GM12801 (cell line): ENCODE results near the gene ADCY6.

Experiments
- CTCF ChIP-seq: IDR thresholded peaks from one replicate; pipeline ENCODE4 v1.5.1; 2011; ENCODE audit warnings: control low read depth; ENCODE audit not compliant: insufficient read length; ENCODE audit errors: extremely low read depth

Gene ADCY6

GRCh38 chr12:48788854-48789775, at the start of gene ADCY6:
Gene ADCY6, minus strand, starts transcription at chr12:48789089. Its CDS starts 5,655 bp downstream, at chr12:48783434.
- no peak for TF ChIP-seq CTCF

- no peak for TF ChIP-seq CTCF
Measured at GRCh38 chr12:48838048-48838447, 49.2 kb upstream of the ADCY6 start.

GRCh38 chr12:48832321-48833060, 43.6 kb upstream of the ADCY6 start:
- no peak for TF ChIP-seq CTCF

- no peak for TF ChIP-seq CTCF
Measured at GRCh38 chr12:48831257-48831656, 42.4 kb upstream of the ADCY6 start.

- TF ChIP-seq CTCF, result no peak
Measured at GRCh38 chr12:48828841-48829575, 40.1 kb upstream of the ADCY6 start.

GRCh38 chr12:48828293-48828692, 39.4 kb upstream of the ADCY6 start:
- no peak for TF ChIP-seq CTCF
